T follicular helper cell (primary cell): ENCODE results near the gene ZNF536.
"Not testable (repeated sequence)": the region's sequence is repeated elsewhere in the genome, so short reads cannot be mapped to it uniquely, and the experiment has no call there.

Experiments used
- DNase-seq: peaks from one replicate; pipeline ENCODE4 v3.0.0-alpha.2; 2020; ENCODE audit warnings: low read depth

The ZNF536 gene

GRCh38 chr19:30341611-30342201 is 30.5 kb upstream of the ZNF536 start:
- DNase-seq, result no peak

GRCh38 chr19:30342901-30343300 is 29.3 kb upstream of the ZNF536 start:
- no peak for DNase-seq

GRCh38 chr19:30344446-30345425 is 27.4 kb upstream of the ZNF536 start:
- no peak for DNase-seq

GRCh38 chr19:30345686-30346085 is 26.5 kb upstream of the ZNF536 start:
- no peak for DNase-seq

GRCh38 chr19:30346468-30346867 is 25.7 kb upstream of the ZNF536 start:
- DNase-seq, result not testable (repeated sequence)

GRCh38 chr19:30349131-30349730 is 23.0 kb upstream of the ZNF536 start:
- no peak for DNase-seq

- DNase-seq, result no peak
Measured at GRCh38 chr19:30350692-30351663, 21.2 kb upstream of the ZNF536 start.

GRCh38 chr19:30351774-30352173 is 20.4 kb upstream of the ZNF536 start:
- no peak for DNase-seq

GRCh38 chr19:30353394-30353945 is 18.7 kb upstream of the ZNF536 start:
- no peak for DNase-seq

- DNase-seq, result no peak
Measured at GRCh38 chr19:30355586-30355985, 16.6 kb upstream of the ZNF536 start.

GRCh38 chr19:30356951-30357579 is 15.1 kb upstream of the ZNF536 start:
- no peak for DNase-seq

GRCh38 chr19:30357580-30357954 is 14.6 kb upstream of the ZNF536 start:
- no peak for DNase-seq

GRCh38 chr19:30358319-30358718 is 13.9 kb upstream of the ZNF536 start:
- no peak for DNase-seq

GRCh38 chr19:30358821-30359580 is 13.2 kb upstream of the ZNF536 start:
- DNase-seq, result no peak

GRCh38 chr19:30359936-30360335 is 12.2 kb upstream of the ZNF536 start:
- no peak for DNase-seq

GRCh38 chr19:30360376-30361106 is 11.6 kb upstream of the ZNF536 start:
- DNase-seq, result no peak

GRCh38 chr19:30361107-30361447 is 11.1 kb upstream of the ZNF536 start:
- no peak for DNase-seq

- no peak for DNase-seq
Measured at GRCh38 chr19:30361721-30362120, 10.5 kb upstream of the ZNF536 start.

GRCh38 chr19:30362156-30362754 is 9.9 kb upstream of the ZNF536 start:
- no peak for DNase-seq
